ENCODE results near the gene ANKRD11.
"Not testable (repeated sequence)": the region's sequence is repeated elsewhere in the genome, so short reads cannot be mapped to it uniquely, and the experiment has no call there.

The ANKRD11 gene

DNA sequence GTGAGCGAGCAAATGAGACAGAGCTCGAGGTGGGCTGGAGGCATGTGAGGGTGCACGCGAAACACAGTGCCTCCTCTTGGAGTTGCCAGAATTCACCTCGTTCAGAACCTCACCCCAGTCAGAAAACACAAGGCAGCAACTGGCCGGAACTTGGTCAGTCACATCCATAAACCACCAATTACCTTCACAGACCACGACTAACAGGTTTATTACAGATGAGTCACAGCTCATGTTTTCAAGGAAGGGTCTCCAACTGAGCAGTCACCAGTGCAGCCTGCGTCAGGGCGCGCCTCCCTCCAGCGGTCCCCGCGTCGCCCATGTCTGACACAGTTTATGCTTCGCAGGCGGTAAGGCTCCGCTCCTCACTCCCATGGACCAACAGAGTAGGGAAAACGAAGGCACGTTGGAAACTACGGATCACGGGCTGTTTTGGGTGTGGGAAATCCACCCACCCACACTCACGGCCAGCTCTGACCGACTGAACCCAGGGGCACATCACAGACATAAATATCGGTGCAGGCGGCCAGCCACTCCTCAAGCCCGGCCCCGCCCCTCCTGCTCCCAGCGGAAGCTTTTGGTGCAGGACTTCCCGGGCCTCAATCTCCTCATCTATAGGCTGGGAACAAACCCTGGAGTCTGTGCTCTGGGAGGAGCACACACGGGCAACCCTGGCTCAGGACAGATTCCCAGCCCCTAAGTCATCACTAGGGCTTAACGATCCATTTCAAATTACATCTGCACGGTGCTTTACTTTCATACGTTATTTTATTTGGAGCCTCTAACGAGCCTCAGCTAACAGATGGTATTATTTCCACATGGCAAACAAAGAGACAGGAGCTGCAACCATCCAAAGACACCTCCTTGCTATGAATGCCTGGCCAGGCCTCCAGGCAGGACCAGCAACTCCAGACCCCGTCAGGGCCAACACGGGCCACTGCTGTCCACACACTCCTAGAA, 146.6 kb downstream of the ANKRD11 start:
- peak; percentile 42 for DNase-seq

DNA sequence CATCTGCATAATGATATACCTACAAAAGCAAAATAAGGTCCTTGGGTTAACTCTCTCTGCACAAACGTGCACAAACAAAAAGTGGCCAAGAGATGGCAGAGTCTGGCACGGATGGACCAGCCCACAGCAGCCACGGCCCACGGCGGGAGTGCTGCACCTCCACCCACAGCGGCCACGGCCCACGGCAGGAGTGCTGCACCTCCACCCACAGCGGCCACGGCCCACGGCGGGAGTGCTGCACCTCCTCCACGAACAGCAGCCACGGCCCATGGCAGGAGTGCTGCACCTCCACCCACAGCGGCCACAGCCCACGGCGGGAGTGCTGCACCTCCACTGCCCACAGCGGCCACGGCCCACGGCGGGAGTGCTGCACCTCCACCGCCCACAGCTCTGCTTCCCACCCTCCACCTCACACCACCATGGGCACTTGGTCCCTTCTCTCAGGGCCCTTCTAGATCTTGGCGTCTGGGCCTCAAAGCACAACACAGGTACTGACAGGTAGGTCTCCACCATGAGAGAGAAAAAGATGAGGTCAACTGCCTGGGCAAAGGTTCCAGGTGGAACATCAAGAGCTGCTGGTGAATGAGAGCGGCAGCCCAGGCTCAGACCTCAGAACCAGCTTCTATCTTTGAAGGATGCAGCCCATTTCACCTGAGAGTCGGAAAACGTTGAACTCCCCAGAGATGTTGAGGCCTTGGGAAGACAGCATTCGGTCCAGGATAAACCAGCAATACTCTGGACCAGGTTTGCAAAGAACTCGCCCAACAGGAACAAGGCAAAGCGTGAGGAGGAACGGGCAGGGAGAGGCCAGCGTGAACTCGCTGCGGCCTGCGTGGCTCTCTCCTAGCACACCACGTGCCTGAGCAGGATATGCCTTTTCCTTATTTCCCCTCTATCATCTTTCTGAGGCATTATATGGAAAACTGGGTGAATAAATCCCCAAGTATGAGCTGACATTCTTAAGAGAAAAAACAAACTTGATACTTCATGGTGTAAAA, 148.4 kb downstream of the ANKRD11 start:
- peak; percentile 12 for DNase-seq

DNA sequence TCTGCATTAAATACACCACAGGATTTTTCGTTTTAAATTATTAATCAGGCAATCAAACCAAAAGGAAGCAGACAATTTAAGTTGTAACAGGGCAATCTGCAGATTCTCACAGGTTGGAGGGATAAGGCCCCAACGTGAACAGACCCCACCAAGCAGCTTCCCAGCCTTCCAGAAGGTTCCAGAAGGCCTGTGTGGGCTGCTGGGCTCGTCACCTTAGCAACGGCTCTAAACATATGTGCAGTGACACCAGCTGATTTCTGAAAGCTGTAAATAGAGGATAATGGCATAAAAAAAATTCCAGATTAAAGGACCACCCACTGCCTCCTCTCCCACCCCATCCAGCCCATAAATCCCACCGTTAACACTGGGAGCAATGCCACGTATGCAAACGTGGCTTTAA, 149.1 kb downstream of the ANKRD11 start:
- DNase-seq: peak; percentile 10

DNA sequence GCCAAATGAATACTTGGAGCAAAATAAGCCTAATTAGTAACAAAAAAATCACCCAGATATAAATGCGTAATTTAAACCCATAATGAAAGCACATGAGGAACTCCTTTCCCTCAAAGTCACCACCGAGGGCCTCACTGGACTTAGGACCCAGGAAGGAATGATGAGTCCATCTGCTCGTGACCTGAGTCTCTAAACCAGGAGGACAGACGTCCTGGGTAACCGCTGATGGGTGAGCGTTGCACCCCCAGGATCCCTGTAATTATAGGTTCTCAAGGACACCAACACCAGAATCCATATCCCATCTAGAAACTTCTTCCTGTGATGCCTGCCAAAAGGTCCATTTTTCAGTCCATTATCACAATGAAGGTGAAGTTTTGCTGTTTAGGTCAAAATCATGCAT, 151.5 kb downstream of the ANKRD11 start:
- no peak for DNase-seq

DNA sequence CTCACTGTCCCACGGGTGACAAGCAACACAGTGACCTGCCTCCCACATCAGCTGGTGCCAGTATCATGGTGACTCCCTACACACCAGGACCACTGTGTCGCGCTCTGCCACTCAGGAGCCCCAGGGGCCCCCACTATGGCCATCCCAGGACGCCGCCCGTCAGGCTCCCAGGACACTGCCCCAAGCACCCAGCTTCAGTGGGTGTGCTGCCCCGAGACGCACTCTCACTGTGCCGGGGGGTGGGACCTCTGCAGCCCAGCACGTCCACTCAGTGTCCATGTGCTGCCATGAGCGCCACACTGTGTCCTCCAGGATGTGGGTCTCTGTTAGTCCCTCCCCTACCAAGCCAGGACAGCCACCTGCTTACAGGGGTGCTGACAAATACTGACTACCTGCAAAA, 152.4 kb downstream of the ANKRD11 start:
- peak; percentile 12 for DNase-seq

DNA sequence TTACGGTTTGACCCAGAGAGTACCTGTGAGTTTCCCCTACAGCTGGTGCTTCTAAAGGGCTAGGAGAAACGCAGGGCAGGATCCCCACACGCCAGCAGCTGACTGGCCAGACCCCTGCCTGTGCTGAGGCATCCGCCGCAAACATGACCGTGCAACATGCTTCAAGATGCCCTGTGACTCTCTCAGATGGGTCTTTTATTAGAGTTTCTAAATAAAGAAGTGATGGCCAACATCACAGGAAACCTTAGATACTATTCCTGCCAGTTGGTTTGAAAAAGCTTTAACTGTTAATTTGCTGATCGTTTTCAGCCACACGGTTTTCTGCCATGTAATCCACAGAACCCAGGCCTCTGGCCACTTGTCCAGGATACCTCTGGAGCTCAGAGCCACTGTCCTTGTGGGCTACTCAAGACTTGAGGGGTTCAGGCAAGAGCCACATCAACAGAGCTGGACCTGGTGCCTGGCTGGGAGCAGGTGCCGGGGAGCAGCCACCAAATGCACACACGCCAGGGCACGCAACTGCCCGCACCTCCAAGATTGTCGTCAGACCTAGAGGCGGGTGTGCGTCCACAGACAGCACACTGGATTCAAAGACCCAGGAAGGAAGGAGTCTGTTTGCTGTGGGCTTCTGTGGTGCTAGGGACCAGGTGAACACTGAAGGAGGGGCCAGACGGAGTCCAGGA, 154.4 kb downstream of the ANKRD11 start:
- peak; percentile 28 for DNase-seq

DNA sequence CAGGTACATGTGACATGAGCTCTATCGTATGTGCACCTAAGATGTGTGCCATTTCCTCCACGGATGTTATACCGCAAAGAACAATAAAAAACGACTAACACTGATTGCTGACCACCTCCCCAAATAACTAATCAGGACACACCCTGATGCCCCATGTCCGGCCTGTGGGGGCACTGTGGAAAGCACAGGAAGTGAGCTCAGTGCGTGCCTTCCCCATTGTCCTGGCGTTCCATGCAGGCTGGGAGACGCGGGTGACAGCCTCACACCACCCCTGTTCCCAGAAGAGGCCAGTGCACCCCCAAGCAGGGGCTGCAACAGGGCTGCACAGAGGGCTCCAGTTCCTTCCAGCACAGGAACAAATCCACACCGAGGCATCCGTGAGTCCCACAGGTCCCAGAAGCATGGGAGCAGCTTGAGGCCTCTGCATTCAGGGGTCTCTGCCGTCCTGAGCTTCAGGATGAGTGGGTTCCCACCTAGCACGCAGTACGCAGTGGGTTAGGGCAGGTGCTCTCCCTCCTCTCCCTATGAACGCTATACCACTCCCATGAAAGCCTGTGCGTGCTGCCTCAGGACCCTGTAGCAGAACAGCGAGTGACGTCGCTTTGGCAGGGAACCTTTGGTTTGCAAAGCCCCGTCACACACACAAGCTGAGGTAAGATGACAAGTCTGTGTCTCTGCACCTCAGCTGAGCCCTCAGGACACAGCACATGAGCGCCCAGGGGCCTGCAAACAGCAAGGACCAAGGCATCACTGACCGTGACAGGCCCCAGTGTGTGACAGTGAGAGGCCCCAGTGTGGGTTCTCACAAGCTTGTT, 155.2 kb downstream of the ANKRD11 start:
- peak; percentile 34 for DNase-seq

DNA sequence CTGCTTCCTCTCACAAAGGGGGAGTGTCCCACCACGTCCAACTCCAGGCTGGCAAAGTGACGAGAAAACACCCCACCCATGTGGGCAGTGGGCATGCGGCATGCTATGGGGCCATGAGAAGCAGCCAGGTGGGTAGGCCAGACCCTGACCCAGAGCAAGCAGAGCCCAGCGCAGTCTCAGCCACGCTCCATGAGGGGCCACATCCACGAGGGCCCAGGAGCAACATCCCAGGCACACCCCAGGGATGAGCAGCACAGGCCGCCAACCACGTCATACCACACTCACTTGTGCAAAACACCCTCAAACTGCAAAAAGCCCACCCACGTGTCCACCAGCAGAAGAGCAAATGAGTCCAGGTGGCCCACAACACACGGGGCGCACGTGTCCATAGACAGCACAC, 155.9 kb downstream of the ANKRD11 start:
- DNase-seq: peak; percentile 20

DNA sequence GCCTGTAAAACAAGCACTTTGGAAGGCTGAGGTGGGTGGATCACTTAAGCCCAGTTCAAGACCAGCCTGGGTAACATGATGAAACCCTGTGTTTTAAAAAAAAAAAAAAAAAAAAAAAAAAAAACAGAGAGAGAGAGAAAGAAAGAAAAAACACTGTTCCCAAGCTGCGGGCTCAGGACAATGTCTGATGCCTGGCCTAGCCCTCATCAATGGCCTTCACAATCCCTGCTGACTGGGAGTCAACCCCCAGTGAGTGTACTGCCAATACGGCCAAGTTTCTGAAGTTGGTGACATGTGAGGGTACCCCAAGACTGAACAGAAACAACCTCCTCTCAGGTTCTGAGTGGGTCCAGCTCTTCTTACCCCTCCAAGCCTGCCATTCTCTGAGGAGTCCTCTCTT, 156.3 kb downstream of the ANKRD11 start:
- peak; percentile 9 for DNase-seq

DNA sequence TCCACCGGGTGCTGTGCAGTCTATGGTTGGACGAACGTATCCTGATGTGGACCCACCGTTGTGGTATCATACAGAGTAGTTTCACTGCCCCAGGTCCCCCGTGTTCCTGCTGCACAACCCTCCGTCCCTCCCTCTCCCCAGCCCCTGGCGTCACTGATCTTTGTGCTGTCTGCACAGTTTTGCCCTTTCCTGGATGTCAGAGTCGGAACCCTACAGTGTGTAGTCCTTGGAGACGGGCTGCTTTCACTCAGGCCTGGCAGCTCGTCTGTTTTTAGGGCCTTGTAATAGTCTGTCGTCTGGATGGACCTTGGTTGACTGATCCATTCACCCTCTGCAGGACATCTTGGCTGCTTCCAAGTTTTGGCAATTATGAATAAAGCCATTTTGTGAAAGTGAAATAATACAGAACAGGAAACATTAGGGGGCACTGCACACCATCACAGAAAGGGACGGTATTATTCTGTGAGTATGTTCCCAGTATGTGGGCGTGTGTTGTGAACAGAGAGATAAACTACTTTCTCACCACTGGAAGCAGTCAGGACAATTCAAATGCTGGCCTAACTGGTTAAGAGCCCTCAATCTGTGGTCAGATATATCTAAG, 156.9 kb downstream of the ANKRD11 start:
- DNase-seq: peak; percentile 67

DNA sequence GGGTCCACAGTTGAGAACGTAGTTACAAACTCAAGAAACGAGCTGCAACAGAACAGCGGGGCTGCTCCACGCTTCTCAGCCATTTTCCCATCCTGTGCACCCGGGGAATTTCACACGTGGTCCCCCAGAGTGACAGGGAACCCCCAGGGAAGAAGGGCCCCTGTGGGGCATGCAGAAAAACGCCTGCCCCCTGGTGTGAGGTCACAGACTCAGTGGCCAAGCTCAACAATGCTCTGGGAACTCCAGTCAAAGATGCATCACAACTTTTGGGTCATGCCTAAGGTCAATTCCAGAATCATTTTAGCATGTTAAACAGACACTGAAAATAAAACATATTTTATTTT, 157.5 kb downstream of the ANKRD11 start:
- no peak for DNase-seq

DNA sequence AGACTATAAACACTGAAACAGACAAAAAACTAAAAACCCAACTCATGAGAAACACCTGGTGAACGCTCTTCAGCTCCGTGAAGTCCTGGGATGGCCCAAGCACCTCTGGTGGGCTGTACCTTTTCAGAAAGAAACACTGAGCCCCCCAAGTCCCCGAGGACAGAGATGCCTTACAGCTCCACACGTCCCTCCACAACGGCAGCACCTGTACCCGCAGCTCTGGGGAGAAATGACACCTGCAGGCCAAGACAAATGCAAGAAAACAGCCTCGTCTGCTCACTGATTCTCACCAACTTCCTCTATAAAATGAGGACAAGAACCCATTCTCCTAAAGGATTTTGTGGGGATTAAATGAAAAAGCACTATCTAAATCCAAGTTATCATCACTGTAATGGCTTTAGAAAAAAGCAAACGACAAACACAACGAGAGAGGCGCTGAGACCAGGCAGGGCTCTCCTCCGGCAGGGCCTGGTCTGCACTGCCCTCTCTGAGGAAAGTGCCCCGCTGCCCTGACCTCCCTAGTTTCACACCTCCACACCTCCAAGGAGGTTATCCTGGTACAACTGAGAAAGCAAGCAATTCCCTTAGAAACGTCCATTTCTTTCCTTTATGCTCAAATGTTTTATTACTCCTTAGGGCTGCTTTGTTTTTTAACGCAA, 158.0 kb downstream of the ANKRD11 start:
- DNase-seq: no peak

DNA sequence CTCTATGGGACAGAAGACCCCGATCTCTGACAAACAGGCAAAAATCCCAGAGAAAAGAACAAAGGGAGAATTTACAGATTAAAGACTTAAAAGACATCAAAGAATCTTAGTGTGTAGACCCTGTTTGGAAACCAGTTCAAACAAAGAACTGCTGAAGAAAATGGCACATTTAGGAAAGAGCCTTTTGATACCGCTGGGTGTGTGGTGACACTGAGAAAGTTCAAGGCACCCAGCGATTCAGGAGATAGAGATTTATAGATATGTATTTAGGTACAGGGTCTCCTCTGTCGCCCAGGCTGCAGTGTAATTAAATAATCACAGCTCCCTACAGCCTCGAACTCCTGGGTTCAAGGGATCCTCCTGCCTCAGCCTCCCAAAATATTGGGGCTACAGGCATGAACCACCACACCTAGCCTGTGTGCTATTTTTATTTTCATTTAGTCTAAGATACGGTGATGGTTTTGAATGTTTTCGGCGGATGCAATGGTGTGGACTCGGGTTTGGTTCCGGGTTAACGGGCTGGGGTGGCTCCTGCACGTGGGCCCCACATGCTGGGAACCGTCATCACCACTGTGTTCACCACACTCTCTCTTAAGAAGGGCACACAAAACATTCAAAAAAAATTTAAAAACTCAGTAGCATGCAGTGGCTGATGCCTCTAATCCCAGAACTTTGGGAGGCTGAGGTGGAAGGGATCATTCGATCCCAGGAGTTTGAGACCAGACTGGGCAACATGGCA, 158.8 kb downstream of the ANKRD11 start:
- no peak for DNase-seq

DNA sequence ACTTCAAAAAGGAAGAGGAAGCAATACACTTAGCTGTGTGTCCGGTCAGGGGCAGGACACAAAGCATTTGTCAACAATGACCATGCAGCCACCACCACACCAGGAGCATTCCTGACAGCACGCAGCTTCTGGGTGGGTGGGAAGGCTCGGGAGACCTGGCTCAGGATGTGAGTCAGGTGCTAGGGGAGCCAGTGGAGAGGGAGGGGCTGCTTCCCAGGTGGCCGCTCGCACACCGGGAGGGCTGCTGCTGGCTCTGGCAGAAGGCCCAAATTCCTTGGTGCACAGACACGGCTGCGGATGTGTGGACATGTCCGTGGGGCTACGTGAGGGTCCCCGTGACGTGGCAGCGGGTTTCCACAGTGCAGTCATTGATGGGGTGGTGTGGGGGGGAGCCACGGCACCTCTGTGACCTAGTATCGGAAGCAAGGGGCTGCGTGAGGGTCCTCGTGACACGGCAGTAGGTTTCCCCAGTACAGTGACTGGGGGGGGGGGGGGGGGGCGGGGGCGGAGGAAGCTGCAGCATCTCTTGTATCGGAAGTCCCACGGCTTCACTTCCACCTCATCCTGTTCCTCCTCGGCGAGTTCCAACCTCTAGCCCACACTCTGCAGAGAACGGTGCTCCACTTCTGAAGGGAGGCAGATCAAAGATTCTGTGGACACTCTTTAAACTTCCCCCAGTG, 160.0 kb downstream of the ANKRD11 start:
- peak; percentile 43 for DNase-seq

DNA sequence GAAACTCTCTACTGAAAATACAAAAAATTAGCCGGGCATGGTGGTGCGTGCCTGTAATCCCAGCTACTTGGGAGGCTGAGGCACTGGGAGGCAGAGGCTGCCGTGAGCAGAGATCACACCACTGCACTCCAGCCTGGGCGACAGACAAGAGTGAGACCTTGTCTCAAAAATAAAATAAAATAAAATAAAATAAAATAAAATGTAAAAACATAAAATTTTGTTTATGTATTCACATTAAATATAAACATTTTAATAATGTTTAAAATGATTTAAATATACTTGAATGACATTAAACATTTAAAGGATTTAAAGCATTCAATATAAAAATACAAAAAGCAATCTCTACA, 160.6 kb downstream of the ANKRD11 start:
- not testable (repeated sequence) for DNase-seq

DNA sequence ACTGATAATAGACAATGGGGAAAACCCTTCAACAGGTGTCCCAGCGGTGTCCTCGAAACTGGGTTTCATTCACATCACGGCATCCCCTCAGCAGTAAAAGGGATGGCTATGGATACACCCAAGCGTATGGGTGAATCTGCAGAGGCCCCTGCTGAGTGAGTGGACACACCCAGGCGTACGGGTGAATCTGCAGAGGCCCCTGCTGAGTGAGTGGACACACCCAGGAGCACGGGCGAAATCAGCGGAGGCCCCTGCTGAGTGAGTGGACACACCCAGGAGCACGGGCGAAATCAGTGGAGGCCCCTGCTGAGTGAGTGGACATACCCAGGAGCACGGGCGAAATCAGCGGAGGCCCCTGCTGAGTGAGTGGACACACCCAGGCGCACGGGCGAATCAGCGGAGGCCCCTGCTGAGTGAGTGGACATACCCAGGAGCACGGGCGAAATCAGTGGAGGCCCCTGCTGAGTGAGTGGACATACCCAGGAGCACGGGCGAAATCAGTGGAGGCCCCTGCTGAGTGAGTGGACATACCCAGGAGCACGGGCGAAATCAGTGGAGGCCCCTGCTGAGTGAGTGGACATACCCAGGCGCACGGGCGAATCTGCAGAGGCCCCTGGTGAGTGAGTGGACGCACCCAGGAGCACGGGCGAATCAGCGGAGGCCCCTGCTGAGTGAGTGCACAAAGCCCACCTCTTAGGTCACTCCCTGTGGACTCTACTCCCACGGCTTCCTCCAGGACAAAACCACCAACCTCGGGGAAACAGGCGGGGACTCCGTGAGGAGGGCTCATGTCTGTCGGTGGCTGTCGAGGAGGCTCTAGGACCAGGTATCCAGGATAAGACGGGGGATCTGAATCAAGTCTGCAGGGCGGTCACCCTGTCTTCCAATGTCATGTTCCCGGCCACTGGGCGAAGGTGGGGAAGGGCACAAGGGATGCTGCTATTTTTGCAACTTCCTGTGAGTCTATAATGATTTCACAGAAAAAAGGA, 161.7 kb downstream of the ANKRD11 start:
- peak; percentile 12 for DNase-seq

DNA sequence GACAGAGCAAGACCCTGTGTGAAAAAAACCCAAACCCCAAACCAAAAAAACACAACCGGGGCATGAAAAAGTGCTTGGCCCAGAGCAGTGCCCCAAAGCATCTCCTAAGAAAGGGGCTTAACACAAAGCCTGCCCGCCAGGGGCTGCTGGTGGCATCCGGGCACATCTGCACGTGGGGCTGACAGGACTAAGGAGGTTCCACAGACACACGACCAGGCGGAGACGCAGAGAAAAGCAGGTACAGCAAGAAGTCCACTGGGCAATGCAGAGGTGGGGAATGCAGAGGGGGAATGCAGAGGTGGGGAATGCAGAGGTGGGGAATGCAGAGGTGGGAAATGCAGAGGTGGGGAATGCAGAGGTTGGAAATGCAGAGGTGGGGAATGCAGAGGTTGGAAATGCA, 163.6 kb downstream of the ANKRD11 start:
- no peak for DNase-seq

DNA sequence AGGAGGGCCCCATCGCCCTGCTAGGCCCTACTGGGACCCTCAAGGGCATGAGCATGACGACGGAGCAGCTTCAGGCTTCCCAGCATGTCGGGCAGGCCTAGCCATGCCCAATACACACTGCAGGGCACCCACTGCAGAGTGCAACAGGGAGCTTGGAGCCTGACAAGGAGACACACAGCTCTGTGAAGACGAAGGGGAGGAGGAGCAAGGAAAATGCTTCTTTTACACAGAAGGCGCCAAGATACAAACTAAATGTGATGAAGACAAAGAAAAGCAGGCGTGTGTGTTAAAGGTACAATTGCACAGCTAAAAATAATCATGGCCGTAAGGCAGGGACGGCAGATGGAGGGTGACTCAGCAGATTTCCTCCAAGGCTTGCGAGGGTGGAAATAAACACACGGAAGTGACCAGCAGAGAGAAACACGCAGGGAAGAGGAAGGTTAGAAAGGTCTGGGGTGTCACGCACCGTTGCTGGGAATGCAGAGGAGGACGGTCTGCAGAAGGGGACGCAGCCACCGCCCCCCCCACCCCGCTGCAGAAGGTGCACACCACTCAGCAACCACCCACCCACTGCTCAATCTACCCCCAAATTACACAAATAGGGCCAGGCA, 164.4 kb downstream of the ANKRD11 start:
- no peak for DNase-seq
